ENCODE results near the gene PACRGL. TPM values are rescaled to one million over a fixed set of nuclear protein-coding genes. Genes with fewer than 3 reads are reported as not detected.

PACRGL gene
- 21.0 and 21.9 TPM in 2 replicates for total RNA-seq (2014; rRNA removed; shearing (Covaris generic))
- 32.7 and 45.3 TPM in 2 replicates for polyA plus RNA-seq (2014; cell fraction: nucleus; rRNA removed)

DNA sequence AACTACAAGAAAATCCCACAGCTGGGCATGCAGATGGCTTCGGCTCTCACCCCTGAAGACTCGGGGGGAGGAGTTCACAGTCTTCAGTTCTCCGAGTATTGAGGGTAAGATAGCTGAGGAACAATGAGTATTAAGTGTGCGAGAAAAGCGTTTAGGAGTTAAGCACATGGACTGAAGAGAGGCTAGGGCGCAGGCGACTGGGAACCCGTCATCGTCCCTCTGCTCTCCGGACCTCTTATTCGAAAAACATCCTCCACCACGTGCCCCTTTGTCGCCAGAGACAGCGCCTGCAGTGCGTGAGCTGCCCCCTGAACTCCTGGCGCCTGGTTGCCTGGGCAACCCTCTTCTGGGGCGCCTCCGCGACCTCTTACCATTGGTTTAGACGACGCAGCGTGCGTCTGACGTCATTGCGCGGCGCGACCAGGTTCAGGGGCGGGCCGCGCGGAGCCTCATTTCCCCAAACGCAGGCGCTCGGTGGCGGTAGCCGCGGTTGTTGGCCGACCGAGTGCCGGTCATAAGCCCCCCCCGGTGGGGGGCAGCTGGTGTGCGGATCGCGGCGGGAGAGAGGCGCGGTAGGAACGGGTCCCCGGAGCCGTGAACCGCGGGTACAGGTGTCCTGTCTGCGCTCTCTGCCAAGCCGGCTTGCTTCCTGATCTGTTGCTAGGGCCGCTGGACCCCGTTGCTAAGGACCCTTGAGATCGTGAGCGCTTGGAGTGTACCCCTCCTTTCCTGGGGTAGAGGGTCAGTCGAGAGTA lies at the start of gene PACRGL:
Gene PACRGL (plus strand): TSS at position 452 of the 755 bp plus-strand sequence. CDS start 4,024 bp downstream, outside the sequence.
- DNase-seq (ENCODE audit: extremely low read depth, low read depth) = peak; percentile 83

DNA sequence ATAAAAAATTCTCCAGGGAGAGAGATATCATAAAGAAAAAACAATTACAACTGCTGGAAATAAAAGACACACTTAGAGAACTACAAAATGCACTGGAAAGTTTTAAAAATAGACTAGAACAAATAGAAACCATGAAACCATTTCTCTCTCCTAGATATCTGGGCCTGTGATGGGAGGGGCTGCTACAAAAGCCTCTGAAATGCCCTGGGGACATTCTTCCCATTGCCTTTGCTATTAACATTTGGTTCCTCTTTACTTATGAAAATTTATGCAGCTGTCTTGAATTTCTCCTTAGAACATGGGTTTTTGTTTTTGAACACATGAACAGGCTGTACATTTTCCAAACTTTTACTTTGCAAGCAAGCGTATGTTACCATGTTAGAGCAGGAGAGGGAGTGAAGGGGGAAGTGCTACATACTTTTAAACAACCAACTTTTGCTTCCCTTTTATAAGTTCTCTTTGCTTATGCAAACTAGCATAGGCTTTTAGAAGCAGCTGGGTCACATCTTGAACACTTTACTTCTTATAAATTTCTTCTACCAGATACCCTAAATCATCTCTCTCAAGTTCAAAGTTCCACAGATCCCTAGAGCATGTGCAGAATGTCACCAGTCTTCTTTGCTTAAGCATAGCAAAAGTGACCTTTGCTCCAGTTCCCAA lies 47.9 kb upstream of the PACRGL start:
- no peak for DNase-seq (ENCODE audit: extremely low read depth, low read depth)

DNA sequence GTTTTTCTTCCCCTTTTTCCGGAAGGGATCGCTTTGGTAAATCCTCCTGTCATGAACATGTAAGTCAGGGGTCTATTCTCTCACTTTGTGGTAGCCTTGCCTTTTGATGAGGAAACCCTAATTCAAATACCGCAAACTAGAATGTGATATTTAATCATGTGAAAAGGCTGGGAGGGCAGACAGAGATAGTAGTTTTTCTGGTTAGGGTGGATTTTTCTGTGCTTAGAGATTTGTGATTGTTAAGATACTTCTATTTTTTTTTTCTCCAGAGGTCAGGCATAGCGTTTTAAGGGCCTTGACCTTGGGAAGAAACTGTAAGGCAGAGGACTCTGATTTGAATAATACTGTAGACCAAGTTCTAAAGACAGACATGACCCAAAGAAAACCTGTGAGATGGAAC lies 41.8 kb upstream of the PACRGL start:
- DNase-seq (ENCODE audit: extremely low read depth, low read depth) = no peak

DNA sequence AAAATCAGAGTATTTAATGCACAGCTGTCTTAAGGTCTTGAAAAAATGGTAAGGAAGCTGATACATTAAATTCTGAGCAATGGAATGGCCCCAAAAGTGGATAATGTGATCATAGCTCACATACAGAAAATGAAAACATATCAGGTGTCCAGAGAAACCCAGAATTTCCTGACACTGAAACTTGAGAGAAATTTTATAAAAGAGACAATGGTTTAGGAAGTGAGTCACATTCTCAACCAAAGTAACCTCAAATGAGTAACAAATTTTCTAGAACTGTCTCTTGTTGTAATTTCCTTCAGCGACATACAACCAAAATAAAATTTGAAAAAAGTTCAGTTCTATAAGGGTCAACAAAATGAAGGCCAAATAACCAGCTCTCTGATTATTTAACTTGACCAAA lies 37.4 kb upstream of the PACRGL start:
- DNase-seq (ENCODE audit: extremely low read depth, low read depth) = no peak

DNA sequence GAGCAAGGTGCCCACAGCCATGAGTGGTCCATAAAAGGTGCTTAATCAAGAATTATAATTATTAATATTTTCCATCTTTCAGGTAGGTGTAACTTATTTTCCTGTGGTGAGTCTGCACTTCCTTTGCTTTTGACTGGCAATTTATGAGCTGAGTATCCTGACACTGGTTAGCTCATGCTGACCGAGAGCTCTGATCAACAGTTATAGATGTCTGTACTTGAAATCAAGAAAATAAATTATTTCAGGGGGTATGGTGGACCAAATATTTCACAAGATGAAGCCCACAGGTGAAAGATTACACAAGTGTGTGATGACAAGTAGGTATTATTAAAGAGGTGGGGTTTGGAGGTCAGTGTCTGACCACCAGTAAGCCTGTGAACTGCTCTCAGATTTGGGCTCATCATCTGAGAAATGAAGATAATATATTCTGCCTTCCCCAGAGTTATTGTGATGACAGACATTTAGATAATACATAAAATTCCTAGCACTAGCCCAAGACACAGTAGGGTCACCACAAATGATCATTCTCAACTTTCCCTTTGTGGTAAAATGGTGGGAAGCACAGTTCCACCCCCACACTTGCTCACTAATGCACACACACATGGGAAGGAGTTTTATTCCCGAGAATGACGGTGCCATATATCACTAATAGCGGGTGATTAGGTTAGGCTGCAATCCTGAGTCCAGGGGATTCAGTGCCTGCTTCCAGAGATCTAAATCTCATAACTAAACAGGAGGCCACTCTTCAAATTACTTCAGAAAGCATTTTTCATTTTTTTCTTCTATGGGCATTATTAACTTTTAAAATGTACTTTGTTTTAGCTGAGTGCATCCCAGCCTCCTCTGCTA lies 34.0 kb upstream of the PACRGL start:
- DNase-seq (ENCODE audit: extremely low read depth, low read depth) = no peak

DNA sequence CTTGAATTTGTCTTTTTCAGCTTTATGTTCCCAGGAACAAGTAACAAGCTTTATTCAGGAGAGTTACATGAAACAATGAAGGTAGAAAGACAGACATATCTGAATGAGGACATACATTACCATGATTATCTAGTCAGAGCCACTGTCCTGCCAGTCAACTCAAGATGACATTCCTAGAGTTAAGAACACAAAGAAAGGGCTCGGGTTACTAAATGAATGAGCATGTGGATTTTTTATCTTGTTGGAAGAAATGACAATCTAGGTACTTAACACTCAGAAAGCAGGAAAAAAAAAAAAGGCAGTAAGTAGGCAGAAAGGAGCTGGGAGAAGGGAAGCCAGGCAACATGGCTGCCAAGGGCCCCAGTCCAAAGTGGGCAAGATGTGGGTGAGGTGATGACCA lies 28.0 kb upstream of the PACRGL start:
- DNase-seq (ENCODE audit: extremely low read depth, low read depth) = no peak

DNA sequence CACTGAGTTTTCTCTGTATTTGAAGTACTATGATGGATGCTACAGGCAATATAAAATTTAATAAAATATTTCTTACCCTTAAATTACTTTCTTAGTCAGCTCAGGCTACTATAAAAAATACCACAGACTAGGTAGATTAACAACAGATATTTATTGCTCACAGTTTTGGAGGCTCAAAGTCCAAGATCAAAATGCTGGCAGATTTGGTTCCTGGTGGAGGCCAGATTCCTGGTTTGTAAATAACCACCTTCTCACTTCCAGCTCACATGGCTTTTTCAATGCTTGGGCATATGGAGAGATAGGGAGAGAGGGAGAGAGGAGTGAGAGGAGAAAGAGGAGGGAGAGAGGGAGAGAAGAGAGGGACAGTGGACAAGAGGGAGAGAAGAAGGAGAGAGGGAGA lies 24.5 kb upstream of the PACRGL start:
- no peak for DNase-seq (ENCODE audit: extremely low read depth, low read depth)

DNA sequence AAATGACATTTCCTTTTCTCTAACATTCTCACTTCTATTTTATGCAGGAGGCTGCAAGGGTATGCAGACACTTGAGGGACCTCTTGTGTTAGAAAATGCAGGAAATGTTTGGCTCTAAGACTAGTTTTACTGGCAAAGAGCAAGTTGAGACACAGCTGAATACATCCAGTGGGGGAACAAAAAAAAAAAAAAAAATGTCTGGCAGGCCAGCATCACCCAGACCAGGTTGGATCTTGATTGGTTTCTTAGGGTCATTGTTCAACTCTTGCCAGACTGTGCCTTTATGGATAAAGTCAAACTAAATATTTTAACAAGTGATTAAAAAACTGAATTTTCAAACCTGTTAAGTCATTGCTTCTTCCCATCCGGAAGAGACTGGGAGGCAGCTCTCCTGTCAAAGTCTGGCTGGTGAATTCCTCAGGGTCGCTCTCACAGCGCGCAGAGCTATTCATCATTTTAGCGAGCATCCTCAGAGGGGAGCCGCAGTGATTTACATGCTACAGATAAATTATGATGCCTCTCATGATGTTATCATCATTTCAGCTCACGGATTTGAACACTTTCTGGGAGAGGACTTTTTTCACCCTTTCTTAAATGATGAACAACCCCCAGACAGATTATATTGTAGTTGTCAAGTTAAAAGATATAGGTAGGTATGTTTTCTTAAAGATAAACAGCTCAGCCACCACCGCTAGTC lies 23.6 kb upstream of the PACRGL start:
- DNase-seq (ENCODE audit: extremely low read depth, low read depth) = no peak

DNA sequence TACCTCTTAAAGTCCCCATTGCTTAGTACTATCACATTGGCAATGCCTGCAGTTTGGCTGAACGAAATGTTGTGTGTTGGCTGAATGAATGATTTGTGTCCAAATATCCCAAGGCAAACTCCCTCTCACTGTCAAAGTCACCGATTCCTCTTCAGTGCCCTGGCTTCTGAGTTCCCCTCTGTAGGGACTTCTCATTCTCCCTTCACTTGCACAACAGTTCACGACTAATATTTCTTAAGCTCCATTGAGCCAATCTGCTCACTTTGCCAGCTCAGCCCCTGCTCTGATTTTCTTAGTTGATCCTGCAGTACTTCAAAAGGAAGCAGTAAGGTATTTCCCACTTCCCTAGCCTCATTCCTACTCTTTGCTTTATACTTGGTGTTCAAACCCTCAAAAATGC lies 21.9 kb upstream of the PACRGL start:
- no peak for DNase-seq (ENCODE audit: extremely low read depth, low read depth)

DNA sequence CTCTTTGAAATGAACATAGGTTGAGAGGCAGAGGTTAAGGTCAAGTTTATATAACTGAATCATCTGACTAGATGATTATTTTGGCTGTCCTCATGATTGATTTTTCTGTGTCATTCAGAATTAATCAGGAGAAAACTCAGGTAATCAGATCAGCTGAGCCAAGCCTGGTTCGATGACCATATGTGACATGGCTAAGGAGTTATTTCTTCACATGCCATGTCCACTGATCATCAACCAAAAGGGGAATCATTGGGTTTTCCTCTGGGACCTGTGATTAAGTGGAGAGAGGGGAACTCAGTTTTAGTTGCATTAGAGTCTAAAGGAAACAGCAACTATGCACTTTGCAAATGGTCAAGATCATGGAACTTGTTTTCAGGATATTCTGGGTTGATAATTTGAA lies 20.3 kb upstream of the PACRGL start:
- no peak for DNase-seq (ENCODE audit: extremely low read depth, low read depth)

DNA sequence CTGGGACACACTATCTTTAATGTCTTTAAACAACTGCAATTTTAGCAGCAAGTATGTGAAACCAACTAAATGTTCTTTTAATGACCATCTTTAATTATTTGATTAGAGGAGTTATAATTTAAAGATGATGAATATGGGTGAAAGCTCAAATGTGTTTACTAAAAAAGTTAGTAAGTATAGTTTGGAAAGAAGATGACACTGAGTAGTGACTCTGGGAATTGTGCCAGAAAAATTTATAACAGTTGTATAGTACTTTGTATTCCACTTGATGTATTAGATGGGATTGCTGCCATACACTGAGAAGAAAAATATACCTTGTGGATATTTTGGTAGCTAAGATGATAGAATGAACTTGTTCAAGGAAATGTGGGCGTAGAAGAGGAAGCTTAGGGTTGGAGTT lies 19.5 kb upstream of the PACRGL start:
- no peak for DNase-seq (ENCODE audit: extremely low read depth, low read depth)

DNA sequence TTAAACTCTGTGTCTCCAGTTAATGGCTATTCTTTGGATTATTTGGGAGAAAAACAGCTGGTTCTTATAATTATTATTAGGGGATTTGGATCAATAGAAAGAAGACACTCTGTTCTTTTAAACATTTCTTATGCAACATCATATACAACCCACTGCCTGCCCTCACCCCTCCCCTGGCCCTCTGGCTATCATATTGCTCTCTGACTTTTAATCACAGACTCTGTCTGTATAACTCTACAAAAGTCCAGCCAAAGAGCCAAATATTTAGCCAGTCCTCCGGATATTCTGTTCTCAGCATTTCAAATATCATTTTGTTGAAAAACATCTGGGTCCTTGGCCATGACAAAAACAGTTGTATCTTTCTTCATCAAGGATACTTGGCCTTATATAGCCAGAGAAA lies 19.0 kb upstream of the PACRGL start:
- no peak for DNase-seq (ENCODE audit: extremely low read depth, low read depth)

DNA sequence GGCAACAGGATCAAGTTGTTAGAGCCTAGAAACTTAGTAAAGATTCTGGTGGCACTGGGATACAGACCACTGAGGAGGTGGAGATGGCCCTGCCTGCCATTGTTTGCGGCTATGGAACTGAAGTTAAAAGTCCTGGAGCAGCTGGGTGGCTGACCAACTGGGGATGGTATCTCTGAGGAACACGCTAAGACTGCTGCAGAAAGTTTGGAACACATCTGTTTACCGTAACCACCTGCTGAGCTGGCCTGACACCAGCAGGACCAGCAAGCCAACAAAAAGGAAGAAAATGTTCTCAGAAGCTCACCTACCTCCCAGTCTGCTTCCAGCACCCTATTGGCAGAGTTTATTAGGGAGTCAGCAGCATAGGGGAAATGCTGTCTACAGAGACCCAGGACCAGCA lies 17.4 kb upstream of the PACRGL start:
- DNase-seq (ENCODE audit: extremely low read depth, low read depth) = no peak

DNA sequence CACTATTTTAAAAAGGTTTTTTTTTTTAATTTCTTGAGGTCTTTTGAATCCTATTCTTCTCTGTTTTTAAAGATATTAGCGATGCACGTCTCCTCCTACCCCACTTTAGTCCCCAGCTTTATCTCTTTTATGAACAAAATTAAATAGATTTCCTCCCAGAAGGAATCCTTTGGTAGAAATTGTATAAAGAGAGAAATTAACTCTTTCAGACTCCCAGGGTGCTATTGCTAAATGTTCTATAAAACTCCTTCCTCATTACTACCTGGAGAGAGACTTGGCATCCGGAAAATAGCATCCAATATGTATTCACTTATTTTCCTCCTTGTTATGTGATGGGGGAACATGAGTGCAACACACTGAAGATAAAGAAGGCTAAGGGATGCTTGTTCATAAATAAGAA lies 16.5 kb upstream of the PACRGL start:
- DNase-seq (ENCODE audit: extremely low read depth, low read depth) = no peak

DNA sequence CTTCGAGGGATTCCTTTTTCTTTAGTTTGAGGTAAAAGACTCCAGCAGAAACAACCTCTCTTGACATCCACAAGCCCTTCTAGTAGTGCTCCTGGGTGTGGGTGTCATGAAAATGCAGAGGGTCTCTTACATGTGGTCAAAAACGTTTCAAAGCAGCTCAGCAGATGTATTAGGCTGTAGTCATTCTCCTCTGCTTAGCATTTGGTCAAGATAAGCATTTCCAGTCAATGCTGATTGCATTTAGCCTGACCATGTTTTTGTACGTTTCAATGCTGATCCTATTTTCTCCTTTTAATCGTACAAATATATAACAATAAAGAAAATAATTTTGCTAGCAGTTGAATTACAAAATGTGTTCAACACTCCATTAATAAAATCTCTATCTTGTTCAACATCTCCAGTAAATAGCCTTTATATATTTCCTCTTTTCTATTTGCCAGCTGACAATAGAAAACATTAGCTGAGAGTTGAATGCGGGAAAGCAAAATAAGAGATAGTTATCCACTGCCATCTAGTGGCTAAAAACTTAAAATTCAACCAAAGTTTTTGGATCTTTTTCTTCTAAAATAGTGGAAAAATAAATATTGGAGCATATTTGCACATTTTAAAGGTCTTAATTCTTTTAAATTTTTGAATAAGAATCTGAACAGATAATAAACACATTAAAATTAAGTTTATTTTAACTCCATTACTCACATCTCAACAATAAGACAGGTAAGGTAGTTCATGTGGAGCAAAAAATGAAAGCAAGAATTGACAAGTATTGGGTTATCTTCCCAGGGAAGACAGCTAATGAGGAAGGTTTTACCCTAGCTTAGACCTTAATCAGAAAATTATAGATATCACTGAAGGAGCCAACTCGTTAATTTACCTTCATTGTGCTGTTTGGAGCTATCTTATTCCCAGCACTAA lies 15.2 kb upstream of the PACRGL start:
- peak; percentile 4 for DNase-seq (ENCODE audit: extremely low read depth, low read depth)

DNA sequence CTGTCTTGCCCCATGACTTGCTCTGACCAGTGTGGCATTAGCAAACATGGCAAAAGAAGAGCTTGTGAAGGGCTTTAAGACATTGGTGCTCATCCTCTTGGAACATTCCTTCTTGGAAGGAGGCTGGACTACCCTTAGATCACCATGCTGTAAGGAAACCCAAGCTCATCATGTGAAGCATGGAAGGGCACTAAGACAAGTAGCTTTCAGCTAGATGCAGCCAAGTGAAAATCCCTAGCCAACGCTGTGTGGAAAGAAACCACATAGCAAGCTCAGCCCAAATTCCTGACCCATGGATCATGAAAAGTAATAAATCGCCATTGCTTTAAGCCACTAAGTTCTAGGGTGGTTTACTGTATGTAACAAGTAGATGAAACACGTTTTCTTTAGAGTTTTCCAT lies 12.4 kb upstream of the PACRGL start:
- no peak for DNase-seq (ENCODE audit: extremely low read depth, low read depth)

DNA sequence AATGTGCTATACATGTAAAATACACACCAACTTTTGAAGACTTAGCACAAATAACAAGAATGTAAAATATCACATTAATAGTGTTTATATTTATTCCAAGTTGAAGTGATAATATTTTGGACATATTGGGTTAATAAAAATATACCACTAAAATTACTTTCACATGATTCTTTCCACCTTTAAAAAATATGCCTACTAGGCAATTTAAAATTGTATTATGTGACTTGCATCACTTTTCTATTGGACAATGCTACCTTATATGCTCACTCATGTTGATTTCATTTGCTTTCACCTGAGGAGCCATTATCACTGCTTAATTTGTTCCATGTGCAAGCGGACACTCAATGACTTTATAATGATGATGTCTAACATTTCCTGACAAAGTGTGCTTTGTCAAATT lies 3.4 kb upstream of the PACRGL start:
- no peak for DNase-seq (ENCODE audit: extremely low read depth, low read depth)

DNA sequence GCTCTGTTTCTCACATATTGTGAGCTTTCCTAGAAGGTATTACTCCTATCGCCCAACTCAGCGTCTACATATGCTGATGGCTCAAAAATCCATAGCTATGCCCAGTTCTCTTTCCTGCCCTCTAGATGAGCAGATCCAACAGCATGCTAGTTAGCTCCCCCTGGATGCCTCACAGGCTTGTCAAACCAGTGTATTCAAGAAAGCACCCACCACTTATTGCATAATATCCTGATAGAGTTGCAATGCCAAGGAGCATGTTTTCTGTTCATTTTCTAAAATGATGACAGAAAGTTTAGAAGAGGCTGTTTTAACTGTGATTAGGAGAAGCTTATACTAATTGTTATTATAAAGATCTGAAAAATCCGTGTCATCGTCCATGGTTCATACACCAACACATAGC lies 1.9 kb upstream of the PACRGL start:
- DNase-seq (ENCODE audit: extremely low read depth, low read depth) = no peak

DNA sequence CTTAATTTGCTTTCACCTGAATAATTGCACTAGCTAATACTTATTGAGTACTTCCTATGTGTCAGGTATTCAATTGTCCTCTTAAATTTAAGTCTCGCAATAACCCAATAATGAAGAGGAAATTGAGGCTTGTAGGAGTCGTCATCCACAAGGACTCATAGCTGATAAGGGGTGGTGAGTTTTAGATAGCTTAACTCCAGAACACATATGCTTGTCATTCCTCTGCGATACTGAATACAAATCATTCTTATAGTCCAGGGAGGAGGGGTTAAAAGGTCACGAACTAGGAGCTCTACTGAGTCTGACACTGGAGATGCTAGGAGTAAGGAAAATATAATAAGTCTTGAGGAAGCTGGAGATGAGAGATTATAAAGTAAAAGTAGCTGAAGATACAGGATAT lies 1.4 kb upstream of the PACRGL start:
- no peak for DNase-seq (ENCODE audit: extremely low read depth, low read depth)

DNA sequence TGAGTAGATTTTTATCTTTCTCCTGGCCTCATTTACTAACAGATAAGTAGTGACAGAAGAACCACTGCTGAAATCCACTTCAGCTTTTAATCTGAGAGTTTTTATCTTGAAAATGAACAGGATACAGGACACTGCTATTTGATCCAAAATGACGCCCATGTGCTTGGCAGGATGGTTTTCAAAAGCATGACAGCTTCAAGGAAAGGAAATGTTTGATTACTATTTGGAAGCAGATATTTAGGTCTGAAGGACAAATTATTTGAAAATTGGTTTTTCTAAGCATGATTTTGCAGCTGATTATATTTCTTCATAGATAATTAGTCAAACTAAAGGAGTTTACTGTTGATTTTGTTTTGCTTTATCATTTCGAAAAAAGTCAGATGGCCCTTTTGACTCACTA lies 11.1 kb downstream of the PACRGL start:
- DNase-seq (ENCODE audit: extremely low read depth, low read depth) = no peak

Data from NCI-H460 (cell line).